Aorta (tissue), 5 donors: ENCODE measurements around the gene SLC39A6. TPM values are rescaled to one million over a fixed set of nuclear protein-coding genes. Genes with fewer than 3 reads are reported as not detected.

ENCODE experiments used
- ATAC-seq: fragments of 200-7000 bp; cut with Tn5 transposase; one replicate; pipeline ENCODE4 v1.9.1; 2022; ENCODE audit warnings: moderate library complexity; ENCODE audit not compliant: low FRiP score
- DNase-seq, 2 donors: peaks; one replicate each; pipeline ENCODE4 v3.0.0-alpha.2; 2020
- H3K27ac ChIP-seq, 2 donors: one replicate each; pipeline ENCODE4 v1.5.1; 2013; ENCODE audit warnings: low read length in 2 of 2, mild to moderate bottlenecking in 2 of 2, moderate library complexity in 2 of 2, control low read depth in 1 of 2, inconsistent platforms in 1 of 2, low read depth in 1 of 2
- H3K27me3 ChIP-seq, 2 donors: one replicate each; pipeline ENCODE4 v1.6.1; 2013; ENCODE audit warnings: control low read depth in 1 of 2, low read length in 1 of 2, mild to moderate bottlenecking in 1 of 2, moderate library complexity in 1 of 2; ENCODE audit not compliant: insufficient read depth in 2 of 2, control insufficient read depth in 1 of 2
- H3K36me3 ChIP-seq, 2 donors: one replicate each; pipeline ENCODE4 v1.6.1; 2013; ENCODE audit warnings: control low read depth in 1 of 2, low read length in 1 of 2, mild to moderate bottlenecking in 1 of 2; ENCODE audit not compliant: insufficient read depth in 2 of 2, control insufficient read depth in 1 of 2
- H3K4me1 ChIP-seq, 2 donors: one replicate each; pipeline ENCODE4 v1.6.1; 2013; ENCODE audit warnings: low read length in 2 of 2, control low read depth in 1 of 2, mild to moderate bottlenecking in 1 of 2, moderate library complexity in 1 of 2; ENCODE audit not compliant: insufficient read depth in 2 of 2, control insufficient read depth in 1 of 2
- H3K4me3 ChIP-seq, 2 donors: one replicate each; pipeline ENCODE4 v1.5.1; 2013; ENCODE audit warnings: low read length in 2 of 2, control low read depth in 1 of 2, mild to moderate bottlenecking in 1 of 2
- H3K9me3 ChIP-seq: one replicate; pipeline ENCODE4 v1.6.1; 2013; ENCODE audit warnings: mild to moderate bottlenecking, low read length; ENCODE audit not compliant: control insufficient read depth
- WGBS, 2 donors: extraction: QIAGEN DNeasy Blood & Tissue Kit; methylation state at CpG; one replicate each; pipeline ENCODE4 v1.1.7; 2013; 5-methylcytosine and 5-hydroxymethylcytosine counted together
- intact Hi-C, 2 donors: fragments of 100-400 bp; cut with DNase I; formaldehyde crosslinking; loops; one replicate each; pipeline versions ENCODE4 v1.14.2 to v1.15.0; 2022
- polyA plus RNA-seq, 2 donors: library from polyadenylated mRNA; stranded (reverse); fragments of 200-250 nt; gene quantifications; one replicate each; pipeline ENCODE4 v1.2.3, GENCODE V29; 2013
- total RNA-seq, 2 donors: library from RNA; stranded (reverse); fragmentation: NEBNext Ultra II Directional; extraction: Animal tissue kit (Norgen Biotek cat#: 25700); gene quantifications; one replicate each; pipeline ENCODE4 v1.2.1, GENCODE V29; 2021
- donor health status: healthy with polysubstance abuse.
- donor health status: Bipolar disorder and iron deficiency.
- donor health status: DM: no; HTN: no; CAD: no.
- donor health status: DM: no; HTN: no; CAD: no.
- donor health status: DM: yes; HTN: yes; CAD: no.

The SLC39A6 gene
- total and polyA plus RNA-seq, 4 donors: 21.6 to 39.4 (median 28.4) TPM

DNA sequence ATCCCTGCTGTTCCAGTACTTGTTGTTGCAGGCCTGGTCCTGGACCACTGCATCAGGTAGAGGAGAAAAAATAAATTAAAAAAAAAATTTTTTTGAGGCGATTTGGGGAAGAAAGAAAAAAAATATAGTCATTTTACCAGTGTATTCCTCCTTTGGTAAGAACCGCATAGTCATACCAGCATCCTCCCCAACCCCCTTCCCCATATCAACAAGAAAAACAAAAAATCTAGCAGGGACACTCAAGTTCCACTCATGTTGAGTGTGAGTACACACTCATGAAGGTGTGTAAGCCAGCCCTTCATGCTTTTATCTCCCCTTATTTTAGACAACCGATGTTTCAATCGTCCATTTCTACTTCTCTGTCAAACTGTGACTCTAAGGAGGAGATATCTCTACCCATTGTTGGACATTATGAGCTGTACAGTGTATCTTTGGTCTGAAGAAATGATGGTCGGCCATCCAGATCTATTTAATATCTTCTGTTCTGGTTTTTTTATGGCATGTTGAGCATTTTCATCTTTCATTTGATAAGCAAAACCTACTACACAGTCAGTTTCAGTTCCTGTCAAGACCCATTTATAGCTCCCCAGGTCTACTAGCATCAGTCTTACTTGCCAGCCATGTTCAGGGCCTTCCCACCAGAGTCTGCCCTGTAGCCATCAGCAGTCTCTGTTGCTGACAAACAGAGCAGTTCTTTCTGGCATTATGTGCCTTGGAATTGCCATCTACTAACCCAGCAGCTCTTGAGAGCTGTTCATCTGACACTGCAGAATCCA is 20.6 kb upstream of the SLC39A6 start:
- ATAC-seq: no peak
- Histone ChIP-seq H3K4me1 (no peaks in the 10 kb centered on the region), H3K27me3 (no peaks in the 10 kb centered on the region), H3K9me3 (no peaks in the 10 kb centered on the region), H3K27ac (no peak overlapping the region), H3K4me3 (no peak overlapping the region), H3K36me3 (peaks cover 8 to 13% of the 10 kb centered on the region in 2 donors)
- no peak for DNase-seq
- 91 to 92% methylated on average over 5 of the region's 5 CpGs for WGBS, 2 donors
- intact Hi-C loops: loop anchor here in 1 of 2 donors (5.0 kb wide), 1 partner anchor 38 kb away; the partner anchor contains the start of gene MOCOS

DNA sequence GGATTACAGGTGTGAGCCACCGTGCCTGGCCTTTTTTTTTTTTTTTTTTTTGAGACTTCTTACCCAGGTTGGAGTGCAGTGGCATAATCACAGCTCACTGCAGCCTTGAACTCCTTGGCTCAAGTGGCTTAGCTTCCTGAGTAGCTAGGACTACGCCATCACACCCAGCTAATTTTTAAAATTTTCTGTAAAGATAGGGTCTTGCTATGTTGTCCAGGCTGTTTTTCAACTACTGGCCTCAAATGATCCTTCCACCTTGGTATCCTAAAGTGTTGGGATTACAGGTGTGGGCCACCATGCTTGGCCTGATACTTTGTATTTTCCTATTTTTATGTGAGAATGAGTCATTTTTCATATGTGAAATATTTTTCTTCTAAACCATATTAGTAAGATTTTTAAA is 14.3 kb upstream of the SLC39A6 start:
- Histone ChIP-seq H3K27me3 (no peaks in the 10 kb centered on the region), H3K9me3 (no peaks in the 10 kb centered on the region), H3K27ac (no peak overlapping the region), H3K4me1 (no peaks in the 10 kb centered on the region), H3K36me3 (peaks cover 7% of the 10 kb centered on the region in 2 donors), H3K4me3 (no peak overlapping the region)
- 95 to 96% methylated on average over 1 of the region's 2 CpGs for WGBS, 2 donors
- DNase-seq (no peak), ATAC-seq (no peak)
- intact Hi-C loops: no loop called here

DNA sequence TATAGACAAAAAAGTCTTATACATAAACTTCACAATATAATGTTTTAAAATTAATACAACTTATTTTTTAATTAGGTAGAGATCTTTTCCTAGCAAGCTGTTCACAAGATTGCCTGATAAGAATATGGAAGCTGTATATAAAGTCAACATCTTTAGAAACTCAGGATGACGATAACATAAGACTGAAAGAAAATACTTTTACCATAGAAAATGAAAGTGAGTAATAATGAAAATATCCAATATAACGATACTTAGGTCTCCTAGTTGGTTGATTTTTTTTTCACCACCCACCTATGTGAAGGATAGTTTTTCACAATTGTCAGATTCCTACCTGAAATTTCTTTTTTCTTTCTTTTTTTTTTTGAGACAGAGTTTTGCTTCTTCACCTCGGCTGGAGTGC is 13.6 kb upstream of the SLC39A6 start:
- Histone ChIP-seq H3K27me3 (no peaks in the 10 kb centered on the region), H3K9me3 (no peaks in the 10 kb centered on the region), H3K4me1 (no peaks in the 10 kb centered on the region), H3K4me3 (no peak overlapping the region), H3K27ac (no peak overlapping the region), H3K36me3 (peaks cover 7% of the 10 kb centered on the region in 2 donors)
- intact Hi-C loops: no loop called here
- no peak for DNase-seq
- 84 to 90% methylated on average over 3 of the region's 3 CpGs for WGBS, 2 donors
- no peak for ATAC-seq

DNA sequence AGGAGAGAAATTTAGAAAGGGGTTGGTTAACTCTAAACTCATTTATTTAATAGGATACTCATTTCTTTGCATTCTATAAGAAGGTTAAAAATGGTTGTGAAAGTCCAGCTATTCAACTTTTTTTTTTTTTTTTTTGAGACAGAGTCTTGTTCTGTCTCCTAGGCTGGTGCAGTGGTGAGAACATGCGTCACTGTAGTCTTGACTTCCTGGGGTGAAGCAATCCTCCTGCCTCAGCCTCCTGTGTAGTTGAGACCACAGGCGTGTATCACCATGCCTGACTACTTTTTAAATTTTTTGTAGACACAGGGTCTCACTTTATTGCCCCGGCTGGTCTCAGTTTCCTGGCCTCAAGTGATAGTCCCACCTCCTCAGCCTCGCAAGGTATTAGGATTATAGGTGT is 12.4 kb upstream of the SLC39A6 start:
- no peaks in the 10 kb centered on the region for H3K27me3 ChIP-seq
- ATAC-seq (no peak), DNase-seq (no peak)
- H3K9me3 ChIP-seq: no peaks in the 10 kb centered on the region
- intact Hi-C loops: no loop called here
- H3K27ac ChIP-seq: no peak overlapping the region
- 95 to 97% methylated on average over 4 of the region's 4 CpGs for WGBS, 2 donors
- no peak overlapping the region for H3K4me3 ChIP-seq
- no peaks in the 10 kb centered on the region for H3K4me1 ChIP-seq
- peaks cover 1 to 8% of the 10 kb centered on the region in 2 donors for H3K36me3 ChIP-seq

DNA sequence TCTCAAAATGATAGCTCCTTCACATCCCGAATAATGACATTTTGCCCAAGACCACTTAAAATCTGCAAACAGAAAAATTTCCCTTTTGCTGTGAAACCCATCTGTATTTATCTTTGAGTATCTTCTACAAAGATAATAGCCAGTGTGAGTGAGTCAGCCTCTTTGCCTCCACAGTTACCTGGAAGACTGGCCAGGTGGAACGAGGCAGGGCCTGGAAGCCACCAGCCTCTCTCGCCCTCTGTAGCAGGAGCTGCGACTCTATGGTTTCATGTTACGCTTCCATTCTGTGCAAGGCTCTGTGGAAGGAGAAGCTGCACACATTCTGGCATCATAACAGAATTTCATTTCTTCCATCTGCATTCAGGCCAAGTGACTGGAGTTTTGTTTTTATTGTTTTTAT is 10.1 kb upstream of the SLC39A6 start:
- Histone ChIP-seq H3K27ac (no peak overlapping the region), H3K4me3 (no peak overlapping the region), H3K4me1 (no peaks in the 10 kb centered on the region), H3K27me3 (no peaks in the 10 kb centered on the region), H3K36me3 (peaks cover 0 to 8% of the 10 kb centered on the region in 2 donors), H3K9me3 (no peaks in the 10 kb centered on the region)
- whole genome bisulfite sequencing, 2 donors: 91 to 93% methylated on average over 5 of the region's 5 CpGs
- ATAC-seq (no peak), DNase-seq (no peak)
- intact Hi-C loops: loop anchor here in 1 of 2 donors (5.0 to 10.0 kb wide), 2 partner anchors 38 to 124 kb away; no protein-coding TSS in a partner anchor

DNA sequence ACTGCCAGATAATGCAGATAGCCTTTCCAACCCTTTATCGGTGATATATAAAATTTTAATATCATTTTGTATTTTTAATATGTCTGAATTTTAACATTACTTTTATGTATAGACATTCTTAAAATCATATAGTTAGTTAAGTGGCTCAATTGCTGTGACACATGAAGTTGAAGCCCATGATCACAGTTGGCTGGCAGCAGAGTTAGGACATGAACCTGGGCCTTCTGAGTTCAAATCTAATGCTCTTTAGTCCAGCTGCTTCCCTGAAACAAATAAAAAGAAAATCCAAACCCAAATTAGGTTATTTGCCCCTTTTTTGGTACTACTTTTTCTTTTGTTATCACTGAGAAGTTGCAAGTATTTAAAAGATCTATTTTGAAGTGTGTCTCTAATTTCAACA is 6.1 kb upstream of the SLC39A6 start:
- peaks cover 0 to 6% of the 10 kb centered on the region in 2 donors for H3K36me3 ChIP-seq
- no peak for DNase-seq
- no peak overlapping the region for H3K27ac ChIP-seq
- 95 to 96% methylated on average over 1 of the region's 1 CpG for WGBS, 2 donors
- H3K9me3 ChIP-seq: no peaks in the 10 kb centered on the region
- H3K4me1 ChIP-seq: no peaks in the 10 kb centered on the region
- no peaks in the 10 kb centered on the region for H3K27me3 ChIP-seq
- ATAC-seq: no peak
- H3K4me3 ChIP-seq: no peak overlapping the region
- intact Hi-C loops: loop anchor here in 1 of 2 donors (5.0 to 10.0 kb wide), 2 partner anchors 42 to 120 kb away; no protein-coding TSS in a partner anchor

DNA sequence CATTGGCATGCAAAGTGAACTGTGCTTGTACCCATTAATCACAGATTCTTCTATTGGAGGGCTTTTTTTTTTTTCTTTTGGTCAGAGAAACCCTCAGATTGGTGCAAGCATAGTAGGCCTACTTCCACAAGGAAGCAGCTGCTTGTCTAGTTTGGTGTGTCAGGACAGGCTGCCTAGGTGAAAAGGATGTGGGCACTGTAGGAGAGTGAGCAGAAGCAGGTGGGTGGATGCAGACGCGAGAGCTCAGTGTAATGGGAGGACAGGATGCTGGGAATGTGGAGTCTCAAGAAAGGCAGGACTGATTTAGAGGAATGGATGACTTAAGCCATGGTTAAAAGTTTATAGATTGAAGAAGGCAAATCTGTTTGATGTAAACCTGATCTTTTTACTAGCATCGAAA is 3.6 kb upstream of the SLC39A6 start:
- H3K27ac ChIP-seq: no peak overlapping the region
- ATAC-seq (no peak), DNase-seq (no peak)
- no peak overlapping the region for H3K4me3 ChIP-seq
- peaks cover 0 to 2% of the 10 kb centered on the region in 2 donors for H3K4me1 ChIP-seq
- H3K36me3 ChIP-seq: peaks cover 0 to 1% of the 10 kb centered on the region in 2 donors
- no peaks in the 10 kb centered on the region for H3K9me3 ChIP-seq
- no peaks in the 10 kb centered on the region for H3K27me3 ChIP-seq
- intact Hi-C loops: loop anchor here in 1 of 2 donors (10.0 kb wide), 1 partner anchor 118 kb away; no protein-coding TSS in a partner anchor
- WGBS, 2 donors: 80 to 84% methylated on average over 3 of the region's 3 CpGs

DNA sequence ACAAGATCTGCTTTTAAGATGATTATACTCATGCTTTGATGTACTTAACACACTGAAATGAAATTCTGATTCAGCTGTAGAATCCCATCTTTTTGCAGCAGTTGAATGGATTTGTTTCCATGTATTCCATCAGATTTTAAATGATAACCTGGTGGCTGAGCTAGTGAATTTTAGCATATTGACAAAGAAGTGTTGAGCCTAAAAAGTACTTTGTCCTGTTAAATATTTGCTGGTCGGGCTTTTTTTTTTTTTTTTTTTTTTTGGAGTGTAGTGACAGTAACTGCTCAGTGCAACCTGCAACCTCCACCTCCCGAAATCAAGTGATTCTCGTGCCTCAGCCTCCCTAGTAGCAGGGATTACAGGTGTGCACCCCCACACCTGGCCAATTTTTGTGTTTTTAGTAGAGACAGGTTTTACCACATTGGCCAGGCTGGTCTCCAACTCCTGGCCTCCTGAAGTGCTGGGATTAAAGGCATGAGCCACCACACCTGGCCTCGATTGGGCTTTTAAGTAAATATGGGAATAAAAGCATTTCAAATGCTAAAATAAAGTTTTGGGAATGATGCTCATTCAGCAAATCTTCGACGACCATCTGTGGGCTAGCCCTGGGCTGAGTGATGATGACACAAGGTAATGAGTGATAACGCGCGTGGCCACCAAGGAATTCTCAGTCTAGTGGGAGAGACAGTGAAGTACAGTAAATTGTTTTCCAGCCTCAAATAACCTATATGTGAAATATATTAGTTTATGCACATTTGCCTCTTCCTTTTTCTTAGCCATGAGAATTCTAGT is 2.7 kb upstream of the SLC39A6 start:
- Histone ChIP-seq H3K4me3 (no peak overlapping the region), H3K9me3 (no peaks in the 10 kb centered on the region), H3K36me3 (no peaks in the 10 kb centered on the region), H3K4me1 (peaks cover 0 to 2% of the 10 kb centered on the region in 2 donors), H3K27me3 (no peaks in the 10 kb centered on the region), H3K27ac (no peak overlapping the region)
- ATAC-seq (no peak), DNase-seq (no peak)
- intact Hi-C loops: loop anchor here in 1 of 2 donors (10.0 kb wide), 1 partner anchor 117 kb away; no protein-coding TSS in a partner anchor
- WGBS, 2 donors: 88 to 90% methylated on average over 9 of the region's 9 CpGs
